ENCODE results near the gene RABGAP1L.

RABGAP1L gene

GRCh38 chr1:174974711-174975119 lies 815.4 kb downstream of the RABGAP1L start:
- Mint-ChIP-seq H3K27ac (no peak overlapping the region), H3K27me3 (no peaks in the 10 kb centered on the region), H3K36me3 (ENCODE audit: low read depth) (peaks cover 21% of the 10 kb centered on the region), H3K9me3 (no peaks in the 10 kb centered on the region), H3K4me3 (no peak overlapping the region), H3K4me1 (ENCODE audit: low read depth) (peaks cover 36% of the 10 kb centered on the region)

GRCh38 chr1:174975764-174976163 lies 816.4 kb downstream of the RABGAP1L start:
- Mint-ChIP-seq H3K4me3 (no peak overlapping the region), H3K4me1 (ENCODE audit: low read depth) (peaks cover 28% of the 10 kb centered on the region), H3K36me3 (ENCODE audit: low read depth) (peaks cover 22% of the 10 kb centered on the region), H3K27me3 (no peaks in the 10 kb centered on the region), H3K9me3 (no peaks in the 10 kb centered on the region), H3K27ac (no peak overlapping the region)

- Mint-ChIP-seq H3K9me3 (no peaks in the 10 kb centered on the region), H3K4me3 (no peak overlapping the region), H3K27ac (no peak overlapping the region), H3K36me3 (ENCODE audit: low read depth) (peaks cover 26% of the 10 kb centered on the region), H3K4me1 (ENCODE audit: low read depth) (peaks cover 24% of the 10 kb centered on the region), H3K27me3 (no peaks in the 10 kb centered on the region)
Observed at GRCh38 chr1:174976436-174977108, 817.3 kb downstream of the RABGAP1L start.

- H3K9me3 Mint-ChIP-seq: no peaks in the 10 kb centered on the region
- H3K4me1 Mint-ChIP-seq (ENCODE audit: low read depth): peaks cover 7% of the 10 kb centered on the region
- no peak overlapping the region for H3K27ac Mint-ChIP-seq
- peaks cover 34% of the 10 kb centered on the region for H3K36me3 Mint-ChIP-seq (ENCODE audit: low read depth)
- no peaks in the 10 kb centered on the region for H3K27me3 Mint-ChIP-seq
- no peak overlapping the region for H3K4me3 Mint-ChIP-seq
Observed at GRCh38 chr1:174982971-174983689, 823.8 kb downstream of the RABGAP1L start.

GRCh38 chr1:174984952-174985351 lies 825.6 kb downstream of the RABGAP1L start:
- H3K36me3 Mint-ChIP-seq (ENCODE audit: low read depth): peaks cover 34% of the 10 kb centered on the region
- H3K4me1 Mint-ChIP-seq (ENCODE audit: low read depth): peaks cover 23% of the 10 kb centered on the region
- no peaks in the 10 kb centered on the region for H3K9me3 Mint-ChIP-seq
- H3K4me3 Mint-ChIP-seq: no peak overlapping the region
- no peak overlapping the region for H3K27ac Mint-ChIP-seq
- no peaks in the 10 kb centered on the region for H3K27me3 Mint-ChIP-seq

- peak overlapping the region; percentile 4 for H3K27ac Mint-ChIP-seq
Observed at GRCh38 chr1:174988539-174988938, 829.2 kb downstream of the RABGAP1L start.

GRCh38 chr1:174988986-174989385 lies 829.7 kb downstream of the RABGAP1L start:
- H3K4me1 Mint-ChIP-seq (ENCODE audit: low read depth): peaks cover 32% of the 10 kb centered on the region
- peak overlapping the region; percentile 42 for H3K27ac Mint-ChIP-seq
- H3K4me3 Mint-ChIP-seq: no peak overlapping the region
- peaks cover 17% of the 10 kb centered on the region for H3K36me3 Mint-ChIP-seq (ENCODE audit: low read depth)
- H3K9me3 Mint-ChIP-seq: no peaks in the 10 kb centered on the region
- H3K27me3 Mint-ChIP-seq: no peaks in the 10 kb centered on the region

More at GRCh38 chr1:174988539-174988938, 829.2 kb downstream of the RABGAP1L start:
- Mint-ChIP-seq H3K27me3 (no peaks in the 10 kb centered on the region), H3K36me3 (ENCODE audit: low read depth) (peaks cover 13% of the 10 kb centered on the region), H3K4me1 (ENCODE audit: low read depth) (peaks cover 32% of the 10 kb centered on the region), H3K4me3 (no peak overlapping the region), H3K9me3 (no peaks in the 10 kb centered on the region)

GRCh38 chr1:174989536-174990220 lies 830.4 kb downstream of the RABGAP1L start:
- H3K4me1 Mint-ChIP-seq (ENCODE audit: low read depth): peaks cover 31% of the 10 kb centered on the region
- H3K9me3 Mint-ChIP-seq: no peaks in the 10 kb centered on the region
- peak overlapping the region; percentile 72 for H3K27ac Mint-ChIP-seq
- peaks cover 18% of the 10 kb centered on the region for H3K36me3 Mint-ChIP-seq (ENCODE audit: low read depth)
- no peaks in the 10 kb centered on the region for H3K27me3 Mint-ChIP-seq
- peak overlapping the region; percentile 82 for H3K4me3 Mint-ChIP-seq

GRCh38 chr1:174990382-174990999 lies 831.2 kb downstream of the RABGAP1L start:
- H3K27ac Mint-ChIP-seq: peak overlapping the region; percentile 91
- peaks cover 26% of the 10 kb centered on the region for H3K4me1 Mint-ChIP-seq (ENCODE audit: low read depth)
- no peaks in the 10 kb centered on the region for H3K27me3 Mint-ChIP-seq
- H3K4me3 Mint-ChIP-seq: peak overlapping the region; percentile 82
- peaks cover 20% of the 10 kb centered on the region for H3K36me3 Mint-ChIP-seq (ENCODE audit: low read depth)
- H3K9me3 Mint-ChIP-seq: no peaks in the 10 kb centered on the region

- Mint-ChIP-seq H3K27ac (no peak overlapping the region), H3K9me3 (no peaks in the 10 kb centered on the region), H3K36me3 (ENCODE audit: low read depth) (peaks cover 19% of the 10 kb centered on the region), H3K4me1 (ENCODE audit: low read depth) (peaks cover 27% of the 10 kb centered on the region), H3K4me3 (no peak overlapping the region), H3K27me3 (no peaks in the 10 kb centered on the region)
Observed at GRCh38 chr1:174991473-174991872, 832.2 kb downstream of the RABGAP1L start.

- H3K27me3 Mint-ChIP-seq: no peaks in the 10 kb centered on the region
- no peak overlapping the region for H3K27ac Mint-ChIP-seq
- peaks cover 12% of the 10 kb centered on the region for H3K4me1 Mint-ChIP-seq (ENCODE audit: low read depth)
- no peak overlapping the region for H3K4me3 Mint-ChIP-seq
- H3K36me3 Mint-ChIP-seq (ENCODE audit: low read depth): peaks cover 20% of the 10 kb centered on the region
- H3K9me3 Mint-ChIP-seq: no peaks in the 10 kb centered on the region
Observed at GRCh38 chr1:174995121-174995520, 835.8 kb downstream of the RABGAP1L start.

- H3K9me3 Mint-ChIP-seq: no peaks in the 10 kb centered on the region
- H3K27ac Mint-ChIP-seq: no peak overlapping the region
- H3K4me1 Mint-ChIP-seq (ENCODE audit: low read depth): peaks cover 6% of the 10 kb centered on the region
- H3K27me3 Mint-ChIP-seq: no peaks in the 10 kb centered on the region
- peaks cover 26% of the 10 kb centered on the region for H3K36me3 Mint-ChIP-seq (ENCODE audit: low read depth)
- no peak overlapping the region for H3K4me3 Mint-ChIP-seq
Observed at GRCh38 chr1:174995916-174996315, 836.6 kb downstream of the RABGAP1L start.

- H3K27ac Mint-ChIP-seq: no peak overlapping the region
- H3K4me3 Mint-ChIP-seq: no peak overlapping the region
- H3K4me1 Mint-ChIP-seq (ENCODE audit: low read depth): peaks cover 12% of the 10 kb centered on the region
- H3K27me3 Mint-ChIP-seq: no peaks in the 10 kb centered on the region
- H3K9me3 Mint-ChIP-seq: no peaks in the 10 kb centered on the region
- peaks cover 31% of the 10 kb centered on the region for H3K36me3 Mint-ChIP-seq (ENCODE audit: low read depth)
Observed at GRCh38 chr1:174996476-174996875, 837.2 kb downstream of the RABGAP1L start.

- H3K27me3 Mint-ChIP-seq: no peaks in the 10 kb centered on the region
- H3K4me1 Mint-ChIP-seq (ENCODE audit: low read depth): peaks cover 18% of the 10 kb centered on the region
- no peak overlapping the region for H3K4me3 Mint-ChIP-seq
- H3K36me3 Mint-ChIP-seq (ENCODE audit: low read depth): peaks cover 37% of the 10 kb centered on the region
- no peaks in the 10 kb centered on the region for H3K9me3 Mint-ChIP-seq
- H3K27ac Mint-ChIP-seq: peak overlapping the region; percentile 12
Observed at GRCh38 chr1:174997041-174997440, 837.7 kb downstream of the RABGAP1L start.
